Measurements from ENCODE around the gene ATP2A2. TPM values are rescaled to one million over a fixed set of nuclear protein-coding genes. Genes with fewer than 3 reads are reported as not detected.

The ATP2A2 gene
- total and polyA plus RNA-seq, 11 donors: 494 to 2,963 (median 1,674) TPM

DNA sequence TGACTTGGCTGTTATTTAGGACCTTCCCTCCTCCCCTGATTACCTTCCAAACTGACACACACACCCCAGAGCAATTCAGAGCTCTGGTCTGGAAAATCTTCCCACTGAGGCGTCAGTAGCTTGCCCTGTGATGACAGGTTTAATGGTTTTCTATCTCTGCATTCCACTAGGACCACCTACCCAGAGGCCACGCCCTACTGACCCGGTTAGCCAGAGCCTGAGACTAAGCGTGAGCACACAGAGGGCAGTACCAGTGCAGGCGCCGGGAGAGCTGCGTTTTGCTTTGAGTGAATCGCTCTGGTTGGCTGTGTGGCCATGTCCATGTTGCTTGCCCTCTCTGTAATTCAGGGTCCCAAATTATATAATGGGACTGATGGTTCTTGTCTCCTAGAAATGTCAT is 36.2 kb upstream of the ATP2A2 start:
- no peaks in the 10 kb centered on the region for H3K27me3 ChIP-seq
- peak; percentile 61 to 91 (median 78) for DNase-seq
- H3K4me3 ChIP-seq: peak overlapping the region in 2 of 12 donors; percentile 3 to 7
- H3K36me3 ChIP-seq: no peaks in the 10 kb centered on the region
- intact Hi-C loops (cut with DNase I): loop anchor here in 5 of 10 donors (5.0 to 10.0 kb wide), 3 partner anchors 37 to 140 kb away; partner anchors contain the start of gene ATP2A2 (in 3 of the 5)
- H3K4me1 ChIP-seq: peaks cover 0 to 49% (median 38%) of the 10 kb centered on the region in 12 donors
- peak; percentile 66 to 80 (median 73) for ATAC-seq
- H3K27ac ChIP-seq: peak overlapping the region; percentile 71 to 97 (median 88)
- TF ChIP-seq, protein P1, sequence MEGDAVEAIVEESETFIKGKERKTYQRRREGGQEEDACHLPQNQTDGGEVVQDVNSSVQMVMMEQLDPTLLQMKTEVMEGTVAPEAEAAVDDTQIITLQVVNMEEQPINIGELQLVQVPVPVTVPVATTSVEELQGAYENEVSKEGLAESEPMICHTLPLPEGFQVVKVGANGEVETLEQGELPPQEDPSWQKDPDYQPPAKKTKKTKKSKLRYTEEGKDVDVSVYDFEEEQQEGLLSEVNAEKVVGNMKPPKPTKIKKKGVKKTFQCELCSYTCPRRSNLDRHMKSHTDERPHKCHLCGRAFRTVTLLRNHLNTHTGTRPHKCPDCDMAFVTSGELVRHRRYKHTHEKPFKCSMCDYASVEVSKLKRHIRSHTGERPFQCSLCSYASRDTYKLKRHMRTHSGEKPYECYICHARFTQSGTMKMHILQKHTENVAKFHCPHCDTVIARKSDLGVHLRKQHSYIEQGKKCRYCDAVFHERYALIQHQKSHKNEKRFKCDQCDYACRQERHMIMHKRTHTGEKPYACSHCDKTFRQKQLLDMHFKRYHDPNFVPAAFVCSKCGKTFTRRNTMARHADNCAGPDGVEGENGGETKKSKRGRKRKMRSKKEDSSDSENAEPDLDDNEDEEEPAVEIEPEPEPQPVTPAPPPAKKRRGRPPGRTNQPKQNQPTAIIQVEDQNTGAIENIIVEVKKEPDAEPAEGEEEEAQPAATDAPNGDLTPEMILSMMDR (IDR thresholded peaks at IDR 0.05): no peak
- TF ChIP-seq POLR2A (IDR thresholded peaks at IDR 0.05): peak in 1 of 2 donors; percentile 69
- WGBS, 4 donors: 44 to 55% (median 53%) methylated on average over 8 of the region's 8 CpGs
- peaks cover 0 to 5% (median 0%) of the 10 kb centered on the region in 12 donors for H3K9me3 ChIP-seq

DNA sequence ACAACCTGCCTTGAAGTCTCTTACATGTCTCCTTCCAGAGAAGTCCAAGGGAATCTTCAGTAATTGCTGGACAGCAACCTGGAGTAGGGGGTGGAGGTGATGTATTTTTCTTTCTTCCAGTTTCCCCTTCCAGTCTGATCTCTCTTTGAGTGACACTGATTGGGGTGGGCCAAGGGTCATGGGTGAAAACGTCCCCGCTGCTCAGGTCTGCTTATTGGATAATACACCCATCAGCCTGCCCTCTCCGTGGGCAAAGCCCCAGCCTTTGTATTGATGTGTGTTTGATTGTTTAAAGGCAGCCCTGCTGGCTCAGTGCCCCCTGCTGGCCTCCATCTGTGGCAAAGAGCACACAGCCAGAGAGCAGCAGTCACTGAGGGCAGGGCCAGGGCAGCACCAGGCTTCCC is 35.7 kb upstream of the ATP2A2 start:
- Histone ChIP-seq H3K27me3 (no peaks in the 10 kb centered on the region), H3K4me1 (peaks cover 0 to 55% (median 40%) of the 10 kb centered on the region in 12 donors), H3K9me3 (peaks cover 0 to 5% (median 0%) of the 10 kb centered on the region in 12 donors), H3K36me3 (no peaks in the 10 kb centered on the region), H3K4me3 (no peak overlapping the region), H3K27ac (peak overlapping the region; percentile 71 to 97 (median 88))
- WGBS, 4 donors: 38 to 67% (median 57%) methylated on average over 3 of the region's 3 CpGs
- intact Hi-C loops (cut with DNase I): loop anchor here in 5 of 10 donors (5.0 to 10.0 kb wide), 3 partner anchors 37 to 141 kb away; partner anchors contain the start of gene ATP2A2 (in 3 of the 5)
- DNase-seq: peak in 3 of 5 donors; percentile 77 to 82 (median 80)
- ATAC-seq: peak in 2 of 4 donors; percentile 34 to 52
- TF ChIP-seq, protein P1 (IDR thresholded peaks at IDR 0.05): peak in 9 of 12 donors; percentile 9 to 49 (median 26)
- TF ChIP-seq POLR2A (IDR thresholded peaks at IDR 0.05): no peak

- H3K9me3 ChIP-seq: peaks cover 0 to 5% (median 0%) of the 10 kb centered on the region in 12 donors
- peak overlapping the region; percentile 71 to 98 (median 88) for H3K27ac ChIP-seq
- ATAC-seq (peak; percentile 50 to 71 (median 58)), DNase-seq (peak in 4 of 5 donors; percentile 32 to 63 (median 50))
- H3K4me3 ChIP-seq: no peak overlapping the region
- no peaks in the 10 kb centered on the region for H3K36me3 ChIP-seq
- TF ChIP-seq, protein P1 (IDR thresholded peaks at IDR 0.05): no peak
- TF ChIP-seq POLR2A (IDR thresholded peaks at IDR 0.05): no peak
- H3K27me3 ChIP-seq: no peaks in the 10 kb centered on the region
- WGBS, 4 donors: 35 to 49% (median 46%) methylated on average over 4 of the region's 4 CpGs
- intact Hi-C loops (cut with DNase I): loop anchor here in 5 of 10 donors (2.0 to 10.0 kb wide), 4 partner anchors 34 to 142 kb away; partner anchors contain the start of gene ATP2A2 (in 4 of the 5)
- H3K4me1 ChIP-seq: peaks cover 0 to 63% (median 45%) of the 10 kb centered on the region in 12 donors
These were observed 34.3 kb upstream of the ATP2A2 start for GRCh38 chr12:110246636-110247339.

Measured in heart left ventricle (tissue), 16 donors.